ENCODE data around the gene AOPEP. TPM values are rescaled to one million over a fixed set of nuclear protein-coding genes. Genes with fewer than 3 reads are reported as not detected.

AOPEP gene
- total RNA-seq, 2 experiments from 2014 or later, result 6.9 to 7.0 TPM

DNA sequence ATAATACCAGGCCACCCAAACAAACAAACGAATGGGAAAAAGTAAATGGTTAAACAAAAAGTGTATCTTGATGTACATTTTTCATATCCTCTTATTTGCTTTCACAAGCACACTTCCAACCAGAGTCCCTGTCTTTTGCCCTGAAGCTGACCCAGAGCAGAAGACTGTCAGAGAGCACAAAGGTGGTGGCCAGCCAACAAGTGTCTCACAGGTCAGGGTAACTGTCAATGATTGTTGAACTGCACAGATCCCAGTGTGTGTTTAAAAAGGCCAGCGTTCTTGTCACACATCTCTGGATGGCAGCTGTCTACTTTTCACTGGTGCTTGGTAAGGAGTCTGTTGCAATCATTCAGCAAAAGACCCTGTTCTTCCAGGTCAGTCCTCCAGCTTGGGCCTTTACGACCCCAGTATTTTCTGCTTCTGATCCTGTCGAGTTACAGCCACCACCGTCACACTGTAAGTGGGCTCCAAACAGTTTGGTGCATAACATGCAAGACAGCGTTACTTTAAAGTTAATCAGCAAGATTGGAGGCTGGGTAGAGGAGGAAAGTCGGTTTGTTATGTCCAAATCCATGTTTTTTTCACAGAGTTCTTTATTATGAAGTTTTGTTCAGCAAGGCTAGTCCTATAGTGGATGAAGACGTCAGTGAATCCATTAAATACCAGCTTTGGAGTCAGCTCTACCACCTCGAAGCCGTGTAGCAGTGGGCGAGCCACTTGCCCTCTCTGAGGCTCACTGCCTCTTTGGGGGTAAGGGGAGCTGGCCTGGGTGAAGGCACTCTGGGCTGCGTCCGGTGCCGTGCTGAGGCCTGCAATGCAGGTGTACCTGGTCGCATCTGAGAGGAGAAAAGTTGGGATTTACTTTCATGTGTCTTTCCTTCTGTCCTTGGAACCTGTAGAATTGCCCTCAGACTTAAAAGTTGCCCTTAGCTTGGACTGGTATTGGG, 265.7 kb downstream of the AOPEP start:
- TF ChIP-seq, protein P1, sequence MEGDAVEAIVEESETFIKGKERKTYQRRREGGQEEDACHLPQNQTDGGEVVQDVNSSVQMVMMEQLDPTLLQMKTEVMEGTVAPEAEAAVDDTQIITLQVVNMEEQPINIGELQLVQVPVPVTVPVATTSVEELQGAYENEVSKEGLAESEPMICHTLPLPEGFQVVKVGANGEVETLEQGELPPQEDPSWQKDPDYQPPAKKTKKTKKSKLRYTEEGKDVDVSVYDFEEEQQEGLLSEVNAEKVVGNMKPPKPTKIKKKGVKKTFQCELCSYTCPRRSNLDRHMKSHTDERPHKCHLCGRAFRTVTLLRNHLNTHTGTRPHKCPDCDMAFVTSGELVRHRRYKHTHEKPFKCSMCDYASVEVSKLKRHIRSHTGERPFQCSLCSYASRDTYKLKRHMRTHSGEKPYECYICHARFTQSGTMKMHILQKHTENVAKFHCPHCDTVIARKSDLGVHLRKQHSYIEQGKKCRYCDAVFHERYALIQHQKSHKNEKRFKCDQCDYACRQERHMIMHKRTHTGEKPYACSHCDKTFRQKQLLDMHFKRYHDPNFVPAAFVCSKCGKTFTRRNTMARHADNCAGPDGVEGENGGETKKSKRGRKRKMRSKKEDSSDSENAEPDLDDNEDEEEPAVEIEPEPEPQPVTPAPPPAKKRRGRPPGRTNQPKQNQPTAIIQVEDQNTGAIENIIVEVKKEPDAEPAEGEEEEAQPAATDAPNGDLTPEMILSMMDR (IDR thresholded peaks at IDR 0.05), result no peak
- Mint-ChIP-seq H3K36me3 (ENCODE audit: low read depth) (peaks cover 22% of the 10 kb centered on the region), H3K27ac (no peak overlapping the region), H3K4me1 (ENCODE audit: low read depth) (no peaks in the 10 kb centered on the region), H3K27me3 (no peaks in the 10 kb centered on the region), H3K4me3 (no peak overlapping the region), H3K9me3 (no peaks in the 10 kb centered on the region)
- Histone ChIP-seq H3K9me3 (ENCODE audit: control insufficient read depth in 1 of 2, insufficient read depth in 1 of 2, low read length in 2 of 2) (no peaks in the 10 kb centered on the region), H3K36me3 (ENCODE audit: insufficient read depth, low read length) (no peaks in the 10 kb centered on the region), H3K27ac (ENCODE audit: low read depth in 1 of 2, low read length in 2 of 2) (no peak overlapping the region), H3K27me3 (ENCODE audit: control insufficient read depth in 1 of 2, insufficient read depth in 2 of 2, low read length in 2 of 2) (no peaks in the 10 kb centered on the region), H3K4me3 (ENCODE audit: low read length) (no peak overlapping the region), H3K4me1 (ENCODE audit: insufficient read depth, low read length) (no peaks in the 10 kb centered on the region)
- DNase-seq, result no peak
- ChIA-PET POLR2A (no interaction called here), CTCF (no interaction called here)
- no peak for ATAC-seq (ENCODE audit: poor library complexity)
- intact Hi-C loops (cut with DNase I, micrococcal nuclease), result no loop called here

DNA sequence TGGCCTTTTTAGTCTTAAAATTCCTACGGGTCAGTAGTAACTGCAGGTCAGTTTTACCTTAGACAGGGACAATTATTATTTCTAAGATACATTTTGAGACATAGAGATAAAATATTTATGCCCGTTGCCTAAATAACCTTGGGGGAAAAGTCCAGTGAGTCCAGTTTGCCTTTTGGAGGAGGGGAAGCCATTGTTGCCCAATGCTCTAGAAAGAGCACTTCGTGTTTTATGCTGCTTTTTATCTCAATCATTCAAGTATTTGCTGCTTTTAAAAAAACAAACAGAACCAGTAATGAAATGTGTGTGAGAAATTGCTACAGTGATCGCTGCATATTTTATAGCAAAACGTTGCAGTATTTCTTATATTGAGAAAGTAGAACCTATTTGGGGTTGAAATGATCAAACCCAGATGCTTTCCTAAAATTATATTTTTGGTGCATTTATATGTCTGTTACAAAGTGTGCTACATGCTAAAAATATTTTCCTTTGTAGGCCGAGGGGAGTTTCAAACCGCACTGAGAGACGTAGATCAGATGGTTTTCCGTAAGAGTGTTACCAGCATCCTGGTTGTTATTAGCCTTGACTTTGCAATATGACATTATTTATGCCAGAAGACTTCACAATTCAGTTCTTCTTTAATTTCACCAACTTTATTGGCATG, 266.8 kb downstream of the AOPEP start:
- ChIA-PET CTCF (no interaction called here), POLR2A (no interaction called here)
- no peak overlapping the region for H3K4me3 Mint-ChIP-seq
- H3K4me1 ChIP-seq (ENCODE audit: insufficient read depth, low read length), result no peaks in the 10 kb centered on the region
- H3K27me3 ChIP-seq (ENCODE audit: control insufficient read depth in 1 of 2, insufficient read depth in 2 of 2, low read length in 2 of 2), result peaks cover 0 to 3% of the 10 kb centered on the region in 2 experiments
- no peaks in the 10 kb centered on the region for H3K9me3 Mint-ChIP-seq
- DNase-seq (no peak), ATAC-seq (ENCODE audit: poor library complexity) (no peak)
- no peak overlapping the region for H3K27ac Mint-ChIP-seq
- H3K36me3 Mint-ChIP-seq (ENCODE audit: low read depth), result peaks cover 14% of the 10 kb centered on the region
- H3K4me3 ChIP-seq (ENCODE audit: low read length), result no peak overlapping the region
- no peaks in the 10 kb centered on the region for H3K36me3 ChIP-seq (ENCODE audit: insufficient read depth, low read length)
- TF ChIP-seq, protein P1 (IDR thresholded peaks at IDR 0.05), result no peak
- H3K27me3 Mint-ChIP-seq, result peaks cover 6% of the 10 kb centered on the region
- intact Hi-C loops (cut with DNase I, micrococcal nuclease), result no loop called here
- H3K27ac ChIP-seq (ENCODE audit: low read depth in 1 of 2, low read length in 2 of 2), result no peak overlapping the region
- H3K9me3 ChIP-seq (ENCODE audit: control insufficient read depth in 1 of 2, insufficient read depth in 1 of 2, low read length in 2 of 2), result no peaks in the 10 kb centered on the region
- H3K4me1 Mint-ChIP-seq (ENCODE audit: low read depth), result no peaks in the 10 kb centered on the region

DNA sequence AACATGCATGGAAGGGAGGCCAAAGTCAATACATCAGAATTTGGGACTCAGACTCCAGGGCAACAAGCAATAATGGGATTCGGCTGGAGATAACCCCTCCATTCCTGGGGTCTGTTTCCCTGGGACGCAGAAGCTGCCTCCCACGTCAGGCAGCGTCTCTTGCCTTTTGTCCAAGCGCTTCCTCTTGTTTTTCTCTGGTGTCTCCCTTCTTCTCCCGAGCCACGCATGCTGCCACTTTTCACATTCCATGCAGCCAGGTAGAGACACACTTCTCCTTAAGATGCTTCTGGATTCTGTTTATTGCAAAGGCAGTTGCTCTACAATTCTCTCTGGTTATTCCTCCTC, 267.3 kb downstream of the AOPEP start:
- DNase-seq, result no peak
- no peak overlapping the region for H3K4me3 Mint-ChIP-seq
- Histone ChIP-seq H3K4me1 (ENCODE audit: insufficient read depth, low read length) (no peaks in the 10 kb centered on the region), H3K4me3 (ENCODE audit: low read length) (no peak overlapping the region), H3K27ac (ENCODE audit: low read depth in 1 of 2, low read length in 2 of 2) (no peak overlapping the region), H3K27me3 (ENCODE audit: control insufficient read depth in 1 of 2, insufficient read depth in 2 of 2, low read length in 2 of 2) (peaks cover 0 to 7% of the 10 kb centered on the region in 2 experiments), H3K9me3 (ENCODE audit: control insufficient read depth in 1 of 2, insufficient read depth in 1 of 2, low read length in 2 of 2) (no peaks in the 10 kb centered on the region), H3K36me3 (ENCODE audit: insufficient read depth, low read length) (no peaks in the 10 kb centered on the region)
- POLR2A ChIA-PET, result no interaction called here
- TF ChIP-seq, protein P1 (IDR thresholded peaks at IDR 0.05), result no peak
- peaks cover 11% of the 10 kb centered on the region for H3K27me3 Mint-ChIP-seq
- no peak overlapping the region for H3K27ac Mint-ChIP-seq
- intact Hi-C loops (cut with DNase I, micrococcal nuclease), result no loop called here
- H3K9me3 Mint-ChIP-seq, result no peaks in the 10 kb centered on the region
- H3K36me3 Mint-ChIP-seq (ENCODE audit: low read depth), result peaks cover 11% of the 10 kb centered on the region
- CTCF ChIA-PET, result no interaction called here
- ATAC-seq (ENCODE audit: poor library complexity), result no peak
- H3K4me1 Mint-ChIP-seq (ENCODE audit: low read depth), result no peaks in the 10 kb centered on the region

Measured in CD4-positive, alpha-beta T cell (primary cell).